Measurements from ENCODE around the gene LCN2.
A peak's percentile ranks its signal among the peaks of the same experiment; 100 is the strongest.
"Not testable (repeated sequence)": the region's sequence is repeated elsewhere in the genome, so short reads cannot be mapped to it uniquely, and the experiment has no call there.

Gene LCN2

DNA sequence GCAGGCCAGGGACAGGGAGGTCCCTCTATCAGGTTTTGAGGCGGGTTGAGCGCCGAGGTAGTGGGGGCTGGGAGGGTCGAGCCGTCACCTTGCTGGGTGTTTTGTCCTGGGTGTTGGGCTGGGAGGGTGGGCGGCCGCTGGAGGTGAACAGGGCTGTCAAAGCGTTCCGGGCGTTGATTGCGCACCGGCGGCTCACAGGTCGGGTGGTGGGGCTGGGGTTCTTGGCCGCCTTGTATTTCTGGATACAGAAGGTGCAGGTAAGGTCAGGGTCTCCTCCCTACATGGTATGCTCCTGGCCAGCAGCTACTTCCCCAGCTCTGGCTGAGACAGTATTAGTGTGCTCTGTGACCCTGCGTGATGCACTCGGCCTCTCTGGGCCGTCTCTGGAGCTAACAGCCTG, 16.9 kb downstream of the LCN2 start:
- DNase-seq (ENCODE audit: low read depth in 2 of 2, low spot score in 1 of 2) = no peak

GRCh38 chr9:128167209-128167608, 18.0 kb downstream of the LCN2 start:
- DNase-seq (ENCODE audit: low read depth in 2 of 2, low spot score in 1 of 2) = no peak

DNA sequence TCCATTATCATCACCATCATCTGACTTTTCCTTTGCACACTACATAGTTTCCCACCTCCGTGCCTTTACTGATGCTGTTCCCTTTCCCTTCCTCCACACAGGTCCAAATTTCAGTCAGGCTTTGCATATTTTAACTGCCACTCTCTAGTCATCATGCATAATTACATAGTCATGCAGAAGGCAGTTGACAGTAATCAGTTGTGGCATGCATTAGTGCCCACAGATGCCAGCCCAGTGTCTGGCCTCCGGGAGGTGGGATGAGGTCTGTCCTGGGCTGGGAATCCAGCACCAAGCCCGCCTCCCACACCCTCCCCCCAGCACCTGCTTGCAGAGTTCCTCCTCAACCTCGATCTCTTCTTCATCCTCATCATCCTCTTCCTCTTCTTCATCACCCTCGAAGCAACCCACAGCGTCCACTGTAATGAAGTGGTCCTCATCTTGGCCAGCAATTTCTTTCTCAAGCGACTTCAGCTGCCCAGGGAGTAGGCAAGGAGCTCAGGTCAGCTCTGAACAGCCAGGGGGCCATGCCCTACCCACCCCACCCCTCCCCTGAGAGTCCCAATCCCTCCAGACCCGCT, 19.6 kb downstream of the LCN2 start:
- no peak for DNase-seq (ENCODE audit: low read depth in 2 of 2, low spot score in 1 of 2)

- no peak for DNase-seq (ENCODE audit: low read depth in 2 of 2, low spot score in 1 of 2)
Measured at GRCh38 chr9:128169492-128169891, 20.2 kb downstream of the LCN2 start.

DNA sequence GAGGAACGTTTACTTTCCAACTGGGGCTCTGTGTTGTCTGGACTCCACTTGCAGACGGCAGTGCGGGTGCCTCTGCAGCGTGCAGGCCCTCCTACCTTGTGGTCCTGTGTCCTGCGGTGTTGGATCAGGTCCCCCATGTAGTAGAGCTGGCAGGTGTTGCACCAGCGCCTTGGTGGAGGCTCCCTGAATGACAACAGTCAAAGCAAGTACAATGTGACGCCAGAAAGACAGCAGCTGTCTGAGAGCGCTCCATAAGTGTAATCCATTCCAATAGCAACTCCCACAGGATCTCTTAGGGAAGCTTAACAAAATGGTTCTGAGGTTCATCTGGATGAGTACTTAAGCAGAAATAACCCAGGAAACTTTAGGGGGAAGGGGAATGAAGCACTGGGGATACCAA, 20.7 kb downstream of the LCN2 start:
- DNase-seq (ENCODE audit: low read depth in 2 of 2, low spot score in 1 of 2) = no peak

DNA sequence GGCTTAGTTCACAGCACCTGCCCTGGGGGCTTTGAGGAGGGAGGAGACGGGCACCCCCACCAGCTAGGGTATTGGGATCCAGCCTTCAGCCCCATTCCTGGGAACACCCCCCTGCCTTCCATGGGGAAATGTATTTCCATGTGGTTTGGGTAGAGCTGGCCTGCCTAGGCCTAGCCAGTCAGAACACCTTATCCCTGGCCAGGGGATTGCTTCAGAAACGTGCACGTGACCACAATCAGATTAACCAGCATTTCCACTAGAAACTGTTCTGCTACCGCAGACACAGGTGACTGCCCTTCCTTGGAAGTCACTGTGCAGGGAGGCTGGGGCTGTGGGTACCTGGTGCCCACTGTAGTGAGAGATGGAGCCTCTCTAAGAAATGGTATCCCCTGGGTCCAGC, 24.8 kb downstream of the LCN2 start:
- no peak for DNase-seq (ENCODE audit: low read depth in 2 of 2, low spot score in 1 of 2)

DNA sequence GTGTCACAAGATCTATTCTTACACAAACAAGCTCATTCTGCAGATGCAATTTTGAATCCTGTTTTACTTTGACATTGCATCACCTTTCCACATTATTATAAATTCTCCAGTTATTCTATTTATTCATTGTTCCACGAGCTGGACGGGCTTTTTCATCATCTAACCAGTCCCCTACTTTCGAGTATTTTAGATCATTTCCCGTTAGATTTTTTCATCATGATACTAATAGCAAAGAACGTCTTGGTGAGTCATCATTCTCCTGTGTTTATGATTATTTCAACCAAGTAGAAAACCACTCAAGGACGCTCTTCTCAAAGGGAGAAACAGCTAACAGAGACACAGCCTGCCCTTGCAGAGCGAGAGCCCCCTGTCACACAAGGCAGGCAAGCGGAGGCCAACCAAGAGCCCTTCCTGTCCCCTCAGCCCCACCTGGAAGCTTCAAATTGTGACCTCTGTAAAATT, 25.9 kb downstream of the LCN2 start:
- no peak for DNase-seq (ENCODE audit: low read depth in 2 of 2, low spot score in 1 of 2)

- no peak for DNase-seq (ENCODE audit: low read depth in 2 of 2, low spot score in 1 of 2)
Measured at GRCh38 chr9:128175726-128176125, 26.5 kb downstream of the LCN2 start.

- DNase-seq (ENCODE audit: low read depth in 2 of 2, low spot score in 1 of 2) = no peak
Measured at GRCh38 chr9:128178806-128179431, 29.7 kb downstream of the LCN2 start.

- no peak for DNase-seq (ENCODE audit: low read depth in 2 of 2, low spot score in 1 of 2)
Measured at GRCh38 chr9:128180001-128180400, 30.7 kb downstream of the LCN2 start.

- DNase-seq (ENCODE audit: low read depth in 2 of 2, low spot score in 1 of 2) = no peak
Measured at GRCh38 chr9:128180447-128180846, 31.2 kb downstream of the LCN2 start.

DNA sequence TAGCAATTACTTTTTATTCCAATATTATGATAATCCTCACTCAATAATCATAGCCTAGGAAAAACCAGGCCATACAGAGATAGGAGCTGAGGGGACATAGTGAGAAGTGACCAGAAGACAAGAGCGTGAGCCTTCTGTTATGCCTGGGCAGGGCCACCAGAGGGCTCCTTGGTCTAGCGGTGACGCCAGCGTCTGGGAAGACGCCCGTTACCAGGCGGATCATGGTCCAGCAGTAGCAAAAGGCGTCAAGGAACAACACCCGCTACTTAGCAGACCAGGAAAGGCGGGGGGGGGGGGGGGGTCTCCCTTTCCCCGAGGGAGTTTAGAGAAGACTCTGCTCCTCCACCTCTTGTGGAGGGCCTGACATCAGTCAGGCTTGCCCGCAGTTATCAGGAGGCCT, 32.2 kb downstream of the LCN2 start:
- DNase-seq (ENCODE audit: low read depth in 2 of 2, low spot score in 1 of 2) = not testable (repeated sequence)

DNA sequence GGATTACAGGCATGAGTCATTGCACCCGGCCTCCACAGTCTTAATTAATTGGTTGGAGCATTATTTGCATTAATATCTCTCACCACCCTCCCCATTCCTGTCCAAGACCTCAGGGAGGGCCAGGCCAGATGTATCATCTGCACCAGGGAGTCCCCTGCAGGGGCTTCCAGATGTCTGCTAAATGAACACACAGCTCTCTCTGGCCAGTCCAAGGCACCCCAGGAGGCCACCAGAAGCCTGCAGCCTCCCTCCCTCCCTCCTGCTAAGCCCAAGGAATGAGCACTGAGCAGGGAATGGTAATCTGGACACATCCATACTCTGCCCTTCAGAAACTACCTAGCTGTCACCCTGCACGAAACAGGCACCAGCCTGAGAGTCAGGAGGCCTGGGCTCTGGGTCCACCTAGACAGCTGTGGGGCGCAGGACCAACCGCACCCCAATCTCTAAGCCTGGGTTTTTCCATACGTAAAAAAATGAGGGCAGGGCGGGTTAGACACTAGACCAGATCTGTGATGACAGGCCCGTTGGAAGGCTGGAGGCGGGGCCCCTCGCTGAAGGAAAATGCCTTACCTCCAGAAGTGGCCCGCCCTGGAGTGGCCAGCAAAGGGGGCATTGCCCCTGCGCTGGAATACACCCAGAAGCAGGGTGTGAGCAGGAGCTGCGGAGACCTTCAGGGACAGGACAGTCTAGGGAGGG, 33.8 kb downstream of the LCN2 start:
- no peak for DNase-seq (ENCODE audit: low read depth in 2 of 2, low spot score in 1 of 2)

DNA sequence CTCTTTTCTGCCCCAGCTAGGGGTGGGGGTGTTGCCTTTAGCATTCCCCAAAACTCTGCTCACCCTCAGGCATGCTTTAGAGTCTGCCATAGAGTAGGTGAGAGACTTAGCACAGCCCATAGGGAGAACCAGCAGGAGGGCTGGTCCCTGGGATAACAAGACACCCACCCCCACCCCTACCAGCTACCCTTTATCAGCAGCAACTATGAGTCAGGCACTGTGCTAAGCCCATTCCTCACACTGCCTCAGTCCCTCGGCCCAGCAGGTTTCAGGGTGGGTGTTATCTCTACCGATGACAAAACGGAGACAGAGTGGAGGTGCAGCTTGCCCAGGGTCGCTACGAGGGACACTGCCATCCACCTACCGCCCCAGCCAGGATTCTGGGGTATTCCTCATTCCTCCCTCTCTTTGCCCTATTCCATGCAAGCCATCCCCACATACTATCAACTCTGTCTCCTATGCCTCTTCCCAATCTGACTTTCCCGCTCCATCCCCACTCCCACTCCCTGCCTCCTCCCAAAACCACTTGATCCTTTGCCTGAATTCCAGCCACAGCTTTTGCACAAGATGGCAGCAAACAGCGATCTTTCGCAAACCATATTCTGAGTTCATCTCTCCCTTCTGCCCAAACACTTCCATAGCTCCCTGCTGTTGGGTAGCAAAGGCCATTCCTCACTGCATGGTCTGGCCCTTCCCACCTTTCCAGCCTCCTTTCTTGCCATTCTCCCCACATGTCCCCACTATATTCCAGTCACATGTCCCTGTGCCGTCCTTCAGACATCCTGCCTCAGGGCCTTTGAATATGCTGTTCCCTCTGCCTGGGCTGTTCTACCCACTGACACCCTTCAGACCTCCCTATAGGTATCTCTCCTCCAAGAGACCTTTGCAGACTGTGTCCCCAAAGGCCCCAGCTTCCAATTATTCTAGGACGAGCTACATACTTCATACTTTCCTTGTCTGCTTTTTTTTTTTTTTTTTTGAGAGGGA, 37.0 kb downstream of the LCN2 start:
- no peak for DNase-seq (ENCODE audit: low read depth in 2 of 2, low spot score in 1 of 2)

DNA sequence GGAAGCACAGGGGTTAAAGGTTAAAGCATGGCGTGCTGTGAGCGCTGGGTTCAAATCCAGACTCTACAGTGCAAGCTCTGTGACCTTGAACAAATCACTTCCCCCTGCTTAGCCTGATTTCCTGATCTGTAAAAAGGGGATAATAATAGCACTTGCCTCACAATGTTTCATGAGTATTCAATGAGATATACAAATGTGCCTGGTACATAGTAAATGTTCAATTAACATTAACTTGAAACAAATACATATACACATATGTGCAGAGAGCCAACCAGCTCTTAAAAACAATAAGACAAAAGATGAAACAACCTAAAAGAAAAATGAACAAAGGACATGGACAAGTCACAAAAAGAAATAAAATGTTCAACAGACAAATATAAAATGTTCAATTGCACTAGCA, 38.1 kb downstream of the LCN2 start:
- no peak for DNase-seq (ENCODE audit: low read depth in 2 of 2, low spot score in 1 of 2)

GRCh38 chr9:128188209-128188608, 39.0 kb downstream of the LCN2 start:
- DNase-seq (ENCODE audit: low read depth in 2 of 2, low spot score in 1 of 2) = no peak

GRCh38 chr9:128190013-128190412, 40.8 kb downstream of the LCN2 start:
- no peak for DNase-seq (ENCODE audit: low read depth in 2 of 2, low spot score in 1 of 2)

GRCh38 chr9:128190516-128191405, 41.5 kb downstream of the LCN2 start:
- DNase-seq (ENCODE audit: low read depth in 2 of 2, low spot score in 1 of 2) = no peak

GRCh38 chr9:128191406-128192046, 42.3 kb downstream of the LCN2 start, which contains the start of gene CIZ1:
Gene CIZ1 (minus strand): TSS chr9:128191572. CDS start chr9:128190857, 715 bp downstream.
- peak; percentile 52 for DNase-seq (ENCODE audit: low read depth in 2 of 2, low spot score in 1 of 2)

Data from stimulated activated CD8-positive, alpha-beta memory T cell treated with anti-CD3 and anti-CD28 coated beads, Interleukin-4, amount 100 ng/mL, for 1 hour (primary cell).